ENCODE measurements around the gene CBX6.

The CBX6 gene

DNA sequence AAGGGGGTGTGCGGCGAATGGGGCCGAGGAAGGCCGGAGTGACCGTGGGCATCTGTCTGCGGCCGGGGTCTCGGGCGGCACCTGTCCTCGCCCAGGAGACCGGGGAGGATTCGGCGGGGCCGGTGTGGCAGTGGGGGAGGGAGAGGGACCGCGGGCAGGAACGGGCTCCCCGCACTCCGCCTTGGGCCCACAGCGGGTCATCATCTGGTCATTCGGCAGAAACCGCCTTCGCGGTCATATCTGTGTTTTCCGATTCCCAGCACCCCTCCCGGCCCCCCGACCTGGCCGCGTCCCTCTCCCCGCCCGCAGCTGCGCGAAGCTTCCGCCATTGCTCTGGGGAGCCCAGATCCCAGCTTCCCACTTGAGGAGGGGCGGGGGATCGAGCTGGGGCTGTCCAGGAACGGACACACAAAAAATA is 824 bp upstream of the CBX6 start:
- DNase-seq, result peak; percentile 59

DNA sequence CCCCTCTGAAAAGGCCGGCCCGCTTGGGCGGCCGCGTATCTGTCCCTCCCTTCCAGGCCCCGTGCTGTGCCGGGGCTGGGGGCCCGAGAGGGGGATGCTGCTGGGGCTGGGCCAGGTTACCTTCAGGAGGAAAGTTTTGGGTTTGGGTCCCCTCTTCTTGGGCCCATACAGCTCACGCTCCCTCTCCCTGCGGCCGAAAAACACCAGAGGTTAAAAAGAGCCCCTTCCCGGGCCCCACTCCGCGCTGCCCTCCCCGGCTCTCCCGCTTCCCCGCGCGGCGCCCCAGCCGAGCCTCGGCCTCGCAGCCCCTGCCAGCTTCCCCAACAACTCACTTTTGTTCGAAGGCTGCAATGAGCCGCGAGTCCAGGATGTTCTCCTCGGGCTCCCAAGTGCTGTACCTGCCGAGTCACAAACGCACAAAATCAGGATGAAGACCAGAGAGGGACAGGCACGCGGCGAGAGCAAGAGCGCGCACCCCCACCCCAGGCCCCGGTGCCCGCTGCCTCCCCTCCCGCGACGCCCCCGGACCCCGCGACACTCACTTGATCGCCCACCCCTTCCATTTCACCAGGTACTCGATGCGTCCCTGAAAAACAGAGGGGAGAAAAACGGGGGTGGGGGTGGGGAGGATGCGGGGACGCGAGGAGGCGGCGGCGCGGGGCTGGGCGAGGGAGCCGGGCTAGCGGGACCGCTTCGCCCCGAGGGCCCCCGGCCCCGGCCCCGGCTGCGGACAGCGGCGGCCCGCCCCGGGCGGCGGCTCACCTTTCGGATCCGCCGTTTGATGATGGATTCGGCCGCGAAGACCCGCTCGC is 450 bp downstream of the CBX6 start:
- peak; percentile 13 for DNase-seq

DNA sequence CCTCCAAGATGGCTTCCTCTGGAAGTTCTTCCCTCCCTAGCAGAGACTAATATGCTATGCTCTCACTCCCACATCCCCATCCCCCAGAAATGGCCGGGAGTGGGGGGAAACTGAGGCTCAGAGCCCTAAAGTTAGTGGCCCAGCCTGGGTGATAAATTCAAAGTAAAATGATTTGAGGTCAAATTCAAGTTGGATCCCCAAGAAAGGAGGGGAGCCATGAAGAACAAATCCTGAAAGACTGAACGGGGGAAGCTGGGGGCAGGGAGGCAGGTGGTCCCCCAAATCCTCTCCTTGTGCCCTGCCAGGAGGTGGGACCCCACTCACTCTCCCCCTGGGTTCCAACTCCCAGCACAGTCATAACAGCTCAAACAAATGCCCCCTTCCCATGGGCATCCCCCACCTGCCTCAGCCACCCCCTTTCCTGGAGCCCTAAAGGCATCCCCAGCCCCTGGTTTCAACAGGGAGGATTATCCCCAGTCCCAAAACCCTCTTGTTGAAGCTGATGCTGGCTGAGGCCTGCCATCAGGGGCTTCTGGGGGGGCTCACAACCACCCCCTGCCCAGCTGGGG is 1.1 kb downstream of the CBX6 start:
- no peak for DNase-seq

DNA sequence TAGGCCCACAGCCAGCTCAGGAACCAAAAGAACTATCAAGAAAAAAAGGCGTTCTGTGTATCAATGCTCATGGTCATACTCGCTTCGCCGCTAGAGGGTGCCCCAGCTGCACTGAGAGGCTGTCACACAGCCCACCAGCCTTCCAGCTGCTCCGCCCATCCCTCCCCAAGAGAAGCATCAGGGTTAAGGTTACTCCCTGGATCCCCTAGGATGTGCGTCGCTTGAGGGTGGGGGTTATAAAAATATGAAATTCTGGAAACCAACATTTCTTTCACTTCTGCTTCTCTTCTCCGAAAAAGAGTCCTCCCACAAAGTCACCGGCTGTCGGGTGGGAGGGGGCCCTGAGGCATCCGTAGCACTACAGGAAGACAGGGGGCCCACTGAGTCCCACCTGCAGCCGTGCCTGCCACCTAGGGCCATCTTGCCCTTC is 1.7 kb downstream of the CBX6 start:
- peak; percentile 75 for DNase-seq

DNA sequence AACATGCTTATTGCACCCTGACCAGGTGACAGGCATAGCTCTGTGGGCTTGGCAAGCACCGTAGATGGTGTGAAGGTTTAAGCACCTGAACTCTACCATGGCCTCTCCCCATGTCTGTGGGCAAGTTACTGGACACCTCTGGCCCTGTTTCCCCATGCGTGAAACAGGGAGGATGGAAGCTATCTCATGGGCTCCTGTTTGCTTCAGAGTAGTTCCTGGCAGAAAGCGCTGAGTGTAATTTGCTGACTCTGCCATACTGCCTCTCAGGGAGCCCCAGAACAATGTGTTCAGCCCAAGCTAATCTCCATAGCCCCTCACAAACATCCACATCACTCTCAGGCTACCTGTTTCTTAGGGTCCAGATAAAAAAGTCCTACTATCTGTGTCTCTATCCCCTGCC is 2.4 kb downstream of the CBX6 start:
- no peak for DNase-seq

DNA sequence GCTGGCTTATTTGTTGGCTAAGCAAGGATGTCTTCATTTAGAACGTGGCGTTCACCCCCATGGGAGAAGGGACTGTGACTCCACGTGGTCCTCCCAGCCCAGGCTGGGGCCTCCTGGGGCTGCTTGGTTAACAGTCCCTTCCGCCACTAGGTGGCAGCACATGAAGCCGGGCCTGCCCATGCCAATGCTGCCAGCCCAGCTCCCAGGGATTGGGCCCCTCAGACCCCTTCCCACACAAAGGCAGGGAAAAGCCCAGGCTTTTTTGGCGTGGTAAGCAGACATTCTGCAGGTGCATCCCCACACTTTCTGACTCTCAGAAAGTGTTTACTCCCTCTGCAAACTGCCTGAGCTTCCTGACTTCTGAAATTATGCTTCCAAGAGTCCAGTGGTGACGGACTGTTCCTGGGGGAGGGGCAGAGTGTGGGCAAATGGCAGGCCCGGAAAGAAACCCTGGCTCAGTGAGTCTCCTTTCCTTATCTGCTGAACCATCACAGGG is 3.1 kb downstream of the CBX6 start:
- DNase-seq, result peak; percentile 25

DNA sequence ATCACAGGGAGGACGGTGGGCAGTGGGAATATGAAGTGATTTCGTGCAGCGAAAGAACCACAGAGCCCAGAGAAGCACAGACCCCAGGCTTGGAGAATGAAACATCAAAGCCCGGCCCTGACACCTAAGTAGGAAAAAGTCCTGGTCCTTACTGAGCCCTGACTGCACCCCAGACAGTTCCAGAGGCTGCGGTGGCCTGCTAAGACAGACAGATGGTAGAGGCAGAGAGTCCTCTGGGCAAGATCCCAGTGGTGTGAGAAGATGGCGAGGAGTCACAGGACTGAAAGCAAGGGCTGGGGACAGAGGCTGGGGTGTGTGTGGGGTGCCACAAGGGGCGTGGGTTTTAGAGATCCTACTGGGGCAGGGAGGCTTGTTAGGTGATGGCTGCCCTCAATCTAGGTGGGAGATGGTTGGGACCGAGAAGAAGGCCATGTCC is 3.7 kb downstream of the CBX6 start:
- no peak for DNase-seq

DNA sequence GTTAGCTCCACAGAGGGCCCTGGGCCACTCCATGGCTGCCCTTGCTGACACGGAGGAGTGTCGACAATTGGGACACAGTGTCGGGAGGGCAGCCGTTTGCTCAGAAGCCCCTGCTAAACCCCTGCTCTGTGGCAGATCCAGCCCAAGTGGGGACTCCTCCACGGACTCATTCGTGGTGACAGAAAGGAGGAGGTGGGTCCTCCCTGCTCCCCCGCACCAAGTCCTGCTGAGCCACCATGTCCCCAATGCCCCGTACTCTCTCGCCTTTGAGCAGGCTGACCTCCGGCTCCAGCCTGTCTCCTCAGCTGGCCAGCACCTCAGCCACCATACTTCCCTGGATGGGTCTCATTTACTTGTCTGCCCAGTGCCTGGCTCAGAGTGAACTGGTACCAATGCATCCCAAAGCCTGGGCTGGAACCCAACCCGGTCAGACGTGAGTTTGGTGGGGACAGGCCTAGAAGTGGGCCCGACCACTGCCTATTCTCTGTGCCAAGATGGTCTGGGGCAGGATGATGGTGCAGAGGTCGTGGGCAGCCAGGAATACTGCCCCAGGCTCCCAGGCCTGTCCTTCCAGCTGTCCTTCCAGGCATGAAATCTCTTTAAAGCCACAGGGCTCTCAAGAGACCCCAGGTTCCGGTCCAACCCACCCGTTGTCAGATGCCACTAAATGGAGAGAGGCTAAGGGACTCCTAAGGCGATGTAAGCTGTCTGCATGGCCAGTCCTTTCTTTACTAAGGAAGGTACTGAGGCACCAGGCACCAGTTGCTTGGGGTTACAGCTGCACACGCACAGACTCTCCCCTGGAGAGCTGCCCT is 4.3 kb downstream of the CBX6 start:
- DNase-seq, result no peak

DNA sequence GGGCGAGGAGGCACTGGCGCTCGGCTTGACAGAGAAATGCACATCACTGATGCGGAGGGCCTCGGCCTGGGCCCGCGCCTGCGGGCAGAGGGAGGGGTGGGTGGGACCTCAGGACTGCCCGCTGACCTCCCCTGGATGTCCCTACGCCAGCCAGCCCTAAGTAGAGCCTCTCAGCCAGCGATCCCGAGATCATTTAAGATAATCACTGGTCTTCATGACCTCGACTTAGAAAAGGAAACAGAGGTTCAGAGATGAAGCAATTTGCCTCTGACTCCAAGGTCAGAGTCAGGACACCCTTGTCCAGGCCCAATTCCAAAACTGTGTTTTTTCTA is 4.9 kb downstream of the CBX6 start:
- DNase-seq, result no peak

DNA sequence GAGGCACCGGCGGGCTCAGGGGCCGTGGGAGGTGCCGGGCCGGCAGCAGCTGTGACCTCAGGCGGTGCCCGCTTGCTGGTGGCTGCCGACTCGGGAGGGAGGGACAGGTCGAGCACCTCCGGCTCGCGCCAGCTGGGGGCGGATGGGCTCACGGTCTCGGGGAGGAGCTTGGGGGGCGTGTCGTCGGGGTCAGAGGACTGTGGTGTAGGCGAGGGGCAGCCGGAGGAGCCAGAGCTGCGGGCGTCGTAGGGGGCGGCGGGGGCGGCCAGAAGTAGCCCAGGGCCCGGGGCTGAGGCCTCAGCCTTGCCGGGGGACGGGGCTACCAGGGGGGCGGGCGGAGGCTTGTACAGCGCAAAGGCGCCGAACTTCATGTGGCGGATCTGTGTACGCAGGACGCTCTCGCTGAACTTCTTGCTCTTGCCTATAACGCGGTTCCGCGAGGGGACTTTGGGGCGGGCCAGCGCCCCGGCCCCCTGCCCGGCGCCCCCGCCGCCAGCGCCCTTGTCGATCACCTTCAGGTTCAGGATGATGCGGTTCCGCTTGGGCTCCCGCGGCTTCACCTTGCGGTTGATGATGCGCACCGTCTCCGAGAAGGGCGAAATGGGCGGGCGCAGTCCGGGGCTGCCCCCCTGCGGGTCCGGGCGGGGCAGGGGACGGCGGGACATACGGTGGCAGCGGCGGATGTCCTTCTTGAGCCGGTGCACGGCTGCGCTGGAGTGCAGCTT is 5.5 kb downstream of the CBX6 start:
- no peak for DNase-seq

DNA sequence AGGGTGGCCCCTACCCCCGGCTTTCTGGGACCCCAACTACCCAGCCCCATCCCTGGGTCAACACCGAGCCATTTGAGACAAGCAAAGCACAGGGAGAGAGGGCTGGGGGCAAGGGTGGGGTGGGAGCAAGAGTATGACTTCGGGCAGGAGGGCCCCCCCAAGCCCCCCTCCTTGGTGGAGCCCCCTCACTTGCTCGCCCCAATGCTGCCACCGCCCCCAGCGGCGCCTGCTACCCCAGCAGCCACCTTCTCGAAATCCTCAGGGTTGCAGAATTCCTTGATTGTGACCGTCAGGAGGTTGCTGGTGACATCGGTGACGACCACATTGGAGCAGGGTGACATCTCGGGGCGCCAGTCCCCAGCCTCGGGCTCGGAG is 6.0 kb downstream of the CBX6 start:
- DNase-seq, result no peak

DNA sequence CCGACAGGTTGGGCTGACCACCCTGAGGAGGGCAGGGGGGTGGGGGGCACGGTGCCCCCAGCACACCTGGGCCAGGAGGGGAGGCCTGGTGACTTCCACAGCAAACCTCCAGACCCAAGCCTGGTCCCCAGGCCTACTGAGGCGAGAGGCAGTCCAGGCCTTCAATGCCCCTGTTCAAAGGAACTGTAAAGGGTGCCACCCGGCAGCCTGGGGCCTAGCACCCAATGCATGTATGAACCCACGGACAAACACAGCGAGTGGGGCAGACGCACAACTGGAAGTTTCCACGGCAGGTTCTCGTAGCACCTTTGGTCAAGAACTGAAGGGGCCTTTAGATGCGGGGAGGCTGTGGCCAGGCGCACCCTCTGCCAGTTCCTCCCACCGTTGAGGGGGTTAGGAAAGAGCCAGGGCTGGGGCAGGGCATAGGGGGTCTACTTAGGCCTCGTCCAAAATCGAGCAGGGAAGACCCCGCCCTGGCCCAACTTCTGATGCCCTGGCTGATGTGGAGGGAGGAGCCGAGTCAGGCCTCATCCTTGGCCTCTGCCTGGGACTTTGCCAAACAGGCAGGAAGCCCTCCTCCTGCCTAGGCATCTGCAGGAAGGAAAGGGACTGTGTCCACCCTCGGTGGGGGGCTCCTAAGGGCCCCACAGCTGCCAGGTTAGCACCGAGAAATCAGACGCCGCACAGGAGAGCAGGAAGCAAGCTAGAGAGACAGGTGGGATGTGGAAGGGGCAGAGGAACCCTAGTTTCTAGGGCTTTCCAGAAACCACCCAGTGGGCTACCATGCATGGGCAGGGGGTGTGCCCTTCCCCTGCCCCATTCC is 6.6 kb downstream of the CBX6 start:
- no peak for DNase-seq

DNA sequence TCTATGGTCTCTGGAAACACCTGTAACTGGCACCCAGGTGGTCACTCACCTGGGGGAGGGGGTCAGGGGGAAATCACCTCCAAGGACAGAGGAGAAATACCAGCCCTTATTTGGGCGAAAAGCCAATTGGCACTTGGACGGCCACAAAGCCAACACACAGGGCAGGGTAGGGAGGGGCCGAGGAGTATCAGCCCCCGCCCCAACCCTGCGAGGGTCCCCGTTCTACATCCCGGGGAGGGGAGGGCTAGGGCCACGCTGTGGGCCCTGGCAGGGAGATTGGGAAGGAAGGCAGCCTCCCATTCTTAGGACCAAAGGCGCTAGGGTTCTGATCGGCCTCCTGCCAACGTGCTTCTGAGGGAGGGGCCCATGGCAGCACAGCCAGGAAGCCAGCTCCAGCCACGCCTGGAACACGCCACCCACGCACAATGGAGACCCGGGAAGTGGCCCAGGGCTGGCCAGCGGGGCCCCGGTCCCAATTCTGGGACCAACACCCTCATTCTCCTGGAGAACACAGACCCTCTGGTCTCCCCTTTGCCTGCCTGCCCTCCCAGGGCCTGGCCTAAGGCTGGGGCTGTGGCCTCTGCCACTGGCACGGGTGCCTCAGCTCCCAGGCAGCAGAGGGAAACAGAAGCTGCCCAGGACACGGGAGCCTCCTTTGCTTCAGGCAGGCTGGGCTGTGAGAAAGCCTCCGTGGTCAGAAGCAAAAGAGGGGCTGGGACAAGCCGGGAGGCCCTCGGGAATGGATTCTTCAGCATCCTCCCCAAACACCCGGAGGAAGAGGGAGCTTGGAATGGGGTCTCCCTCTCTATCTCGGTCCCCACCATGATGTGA is 7.4 kb downstream of the CBX6 start:
- DNase-seq, result no peak

DNA sequence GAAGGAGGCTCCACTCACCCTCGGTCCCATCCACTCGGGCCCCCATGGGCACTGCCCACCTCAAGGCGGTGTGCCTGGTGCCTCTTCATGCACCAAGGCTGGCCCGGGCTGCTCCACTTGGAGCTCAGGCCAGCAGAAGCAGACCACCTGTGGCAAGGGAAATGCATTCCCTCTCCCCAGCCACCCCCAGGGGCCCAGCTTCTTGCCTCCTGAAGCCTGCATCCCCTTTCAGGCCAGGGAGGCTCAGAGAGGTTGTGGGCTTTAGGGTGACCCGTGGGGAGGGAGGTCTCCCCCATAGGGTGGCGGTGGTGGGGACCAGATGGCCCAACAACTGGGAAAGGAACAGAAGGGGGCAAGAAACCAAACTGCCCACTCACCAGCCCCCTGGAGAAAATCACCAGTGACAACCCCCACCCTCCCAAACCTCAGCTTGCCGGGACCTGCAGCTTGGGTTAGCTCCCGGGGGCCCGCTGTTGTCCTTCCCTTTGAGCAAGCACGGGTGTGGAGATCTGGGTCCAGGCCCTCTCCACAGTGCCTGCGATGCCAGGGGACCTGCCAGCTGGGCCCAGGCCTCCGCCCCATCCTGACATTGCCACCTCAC is 8.4 kb downstream of the CBX6 start:
- DNase-seq, result no peak

DNA sequence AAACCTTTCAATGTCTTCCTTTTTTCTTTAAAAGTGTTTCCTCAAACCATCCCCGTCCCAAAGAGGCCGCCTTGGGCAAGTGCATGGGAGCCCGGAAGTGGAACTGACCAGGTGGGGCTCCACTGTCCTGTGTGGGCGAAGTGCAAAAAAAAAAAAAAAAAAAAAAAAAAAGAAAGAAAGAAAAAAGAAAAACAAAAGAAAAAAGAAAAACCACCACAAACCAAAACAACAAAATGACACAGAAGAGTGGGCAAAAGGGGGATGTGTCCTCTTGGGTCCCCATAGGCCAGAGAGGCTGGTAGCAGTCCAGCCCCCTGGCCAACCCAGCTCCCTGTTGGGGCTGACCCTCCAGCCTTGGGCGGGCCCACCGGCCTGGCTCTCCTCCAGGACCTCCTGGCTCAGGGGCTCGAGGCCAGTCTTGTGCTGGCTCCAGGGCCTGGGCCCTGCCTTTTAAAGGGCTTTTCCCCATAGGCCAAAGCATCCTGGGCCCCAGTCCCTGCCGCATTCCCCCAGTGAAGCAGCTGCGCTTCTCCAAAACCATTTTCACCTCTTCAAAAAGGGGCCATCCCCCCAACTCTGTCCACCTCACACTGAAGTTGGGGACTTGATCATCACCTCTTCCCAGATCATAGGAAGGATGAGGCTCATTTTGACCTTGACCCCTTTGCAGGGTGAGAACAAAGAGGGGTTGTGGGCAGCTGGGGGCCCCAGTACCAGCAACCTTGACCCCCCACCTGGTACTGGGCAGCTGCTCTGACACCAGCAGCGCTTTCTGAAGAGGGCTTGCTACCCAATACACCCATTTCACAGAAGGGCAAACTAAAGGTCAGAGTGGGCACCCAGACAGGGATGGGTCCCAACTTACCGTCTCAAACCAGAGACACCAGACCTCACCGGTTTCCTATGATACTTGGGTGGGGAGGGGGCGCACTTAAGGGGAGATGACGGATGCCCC is 9.4 kb downstream of the CBX6 start:
- peak; percentile 23 for DNase-seq

DNA sequence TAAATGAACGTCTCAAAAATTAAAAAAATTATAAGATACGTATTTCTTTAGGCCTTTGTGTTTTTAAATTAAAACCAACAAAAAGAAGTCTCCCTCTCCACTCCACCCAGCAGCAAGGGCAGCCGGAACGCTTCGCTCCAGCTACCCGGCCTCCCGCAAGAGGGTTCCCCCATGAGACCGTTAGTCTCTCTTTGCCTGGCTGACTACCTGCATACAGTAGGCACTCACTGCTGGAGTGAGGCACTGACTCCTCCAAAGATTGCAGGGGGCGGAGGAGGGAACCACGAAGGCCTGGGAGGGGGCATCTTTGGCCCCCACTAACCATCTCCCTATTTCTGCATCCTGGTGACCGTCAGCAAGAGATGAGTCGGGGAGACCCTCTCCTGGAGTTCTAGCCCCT is 10.1 kb downstream of the CBX6 start:
- DNase-seq, result peak; percentile 14

DNA sequence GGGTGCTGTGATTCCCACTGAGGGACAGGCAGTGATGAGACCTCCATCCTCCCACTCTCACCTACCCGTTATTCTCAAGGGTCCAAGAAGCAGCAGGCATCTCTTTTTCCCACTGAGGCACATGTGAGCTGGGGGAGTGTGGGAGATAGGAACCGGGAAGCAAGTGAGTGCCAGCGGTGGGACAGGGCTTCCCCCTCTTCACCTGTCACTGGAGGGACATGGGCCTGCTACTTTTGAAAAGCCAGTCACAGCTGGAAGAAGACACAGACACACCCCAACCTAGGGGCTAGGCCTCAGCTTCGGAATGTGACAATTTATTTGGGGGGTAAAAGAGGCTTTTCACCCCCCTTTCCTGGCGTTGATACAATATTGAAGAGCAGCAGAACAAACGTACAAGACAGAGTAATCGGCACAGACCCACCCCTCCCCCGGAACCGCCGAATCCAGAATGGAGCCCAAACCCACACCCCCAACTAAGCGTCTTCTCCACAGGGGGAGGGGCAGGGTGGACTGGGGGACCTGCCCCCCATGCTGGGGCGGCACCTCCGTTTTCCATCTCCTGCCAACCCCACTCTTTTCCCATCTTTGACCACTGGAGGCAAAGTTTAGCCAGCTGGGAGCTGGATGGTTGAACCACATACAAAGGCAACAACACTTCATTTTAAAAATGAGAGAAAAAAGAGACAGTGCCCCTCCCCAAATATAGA is 10.7 kb downstream of the CBX6 start:
- no peak for DNase-seq

DNA sequence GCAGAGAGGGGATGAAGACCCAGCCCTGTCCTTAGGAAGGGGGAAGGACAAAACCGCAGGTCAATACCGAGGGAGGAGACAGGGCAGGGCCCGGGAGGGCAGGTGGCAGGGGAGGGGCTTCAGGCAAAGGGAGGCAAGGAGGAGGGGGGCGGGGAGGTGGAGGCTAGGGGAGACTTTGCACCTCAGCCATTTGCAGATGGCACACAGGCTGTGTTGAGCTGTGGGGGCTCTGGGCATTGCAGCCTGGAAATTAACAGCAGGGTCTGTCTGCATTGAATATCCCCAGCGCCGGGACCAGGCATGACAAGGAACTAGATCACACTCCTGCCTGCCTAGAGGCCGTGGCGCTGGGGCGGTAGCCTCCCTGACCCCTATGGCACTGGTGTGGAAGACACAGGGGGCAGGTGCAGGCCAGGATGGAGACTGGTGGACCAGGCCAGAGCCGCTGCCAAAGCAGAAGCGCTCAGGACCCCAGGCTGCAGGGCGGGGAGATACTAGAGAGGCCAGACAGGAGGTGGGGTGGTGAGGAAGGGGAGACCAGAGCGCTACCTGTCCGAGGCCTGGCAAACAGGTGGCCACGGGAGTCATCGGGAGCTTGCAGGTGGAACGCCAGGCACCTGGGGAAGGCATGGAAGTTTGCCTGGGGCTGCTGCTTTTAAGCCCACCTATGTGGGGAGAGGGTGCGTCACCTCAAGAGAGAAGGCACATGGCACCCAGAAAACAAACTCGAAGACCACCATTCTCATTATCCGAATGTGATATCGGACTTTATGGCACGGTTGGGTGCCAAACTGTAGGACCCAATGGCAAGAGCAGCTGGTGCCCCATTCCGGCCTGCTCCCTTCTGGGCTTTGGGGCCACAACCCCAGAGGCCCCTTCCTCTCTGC is 11.5 kb downstream of the CBX6 start:
- no peak for DNase-seq

Measured in NCI-H1092 treated with DMSO at 0.1 percent for 48 hours (cell line).